ENCODE measurements around the gene IP6K1.

- no peak for TF ChIP-seq RARB (CRISPR knock-in tag; IDR thresholded peaks at IDR 0.05)
- no peak for TF ChIP-seq ZFP30 (CRISPR knock-in tag; IDR thresholded peaks at IDR 0.05)
- no peak for TF ChIP-seq PATZ1 (CRISPR knock-in tag; IDR thresholded peaks at IDR 0.05; ENCODE audit: borderline replicate concordance)
These were observed 8.1 kb upstream of the IP6K1 start for GRCh38 chr3:49794431-49794830.

Measured in SK-N-SH treated with all-trans-retinoic acid at 6 μM for 48 hours (cell line).